ENCODE data around the gene DENND4A. TPM values are rescaled to one million over a fixed set of nuclear protein-coding genes. Genes with fewer than 3 reads are reported as not detected.

The DENND4A gene
- total and polyA plus RNA-seq, 9 of the 15 experiments (the other 6 are each of a cell fraction or from before 2014, with no cell fraction given), result 6.8 to 32.3 (median 19.9) TPM

DNA sequence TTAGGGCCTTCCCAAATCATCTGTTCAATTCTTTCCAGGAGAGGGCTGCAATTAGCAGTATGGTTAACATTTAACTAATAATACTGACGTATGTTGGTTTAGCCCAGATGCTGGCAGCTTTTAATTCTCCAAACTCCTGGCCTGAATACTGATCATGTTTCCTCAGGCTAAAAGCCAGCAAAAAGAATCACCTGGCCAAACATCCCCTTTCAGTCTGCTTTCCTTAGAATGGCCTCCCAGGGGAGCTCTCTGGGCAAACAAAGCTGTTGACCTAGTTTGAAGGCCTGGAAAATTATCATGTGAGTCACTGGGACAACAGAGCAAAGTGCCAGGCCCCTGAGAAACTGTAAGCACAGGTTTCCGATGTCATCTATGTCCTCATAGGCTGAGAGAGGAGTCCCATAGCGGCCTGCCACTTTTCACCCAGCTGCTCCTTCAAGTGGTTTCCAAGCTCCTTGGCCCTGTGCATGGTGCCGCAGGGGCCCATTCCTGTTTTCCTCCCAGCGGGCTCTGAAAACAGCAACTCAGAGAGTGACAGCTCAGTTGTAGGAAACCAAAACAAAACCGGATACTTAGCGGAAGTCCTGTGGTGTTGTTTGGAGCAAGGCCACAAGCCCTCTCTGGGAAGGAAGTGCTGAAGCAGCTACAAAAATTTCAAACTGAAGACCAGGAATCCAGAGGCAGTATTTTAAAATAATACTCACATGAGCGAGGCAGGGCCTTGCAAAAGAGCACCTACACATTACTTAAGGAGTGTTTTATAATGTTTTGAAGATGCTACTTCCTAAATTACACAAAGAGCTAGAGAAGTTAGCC is 40.7 kb upstream of the DENND4A start (continued):
- TF ChIP-seq, protein P1, sequence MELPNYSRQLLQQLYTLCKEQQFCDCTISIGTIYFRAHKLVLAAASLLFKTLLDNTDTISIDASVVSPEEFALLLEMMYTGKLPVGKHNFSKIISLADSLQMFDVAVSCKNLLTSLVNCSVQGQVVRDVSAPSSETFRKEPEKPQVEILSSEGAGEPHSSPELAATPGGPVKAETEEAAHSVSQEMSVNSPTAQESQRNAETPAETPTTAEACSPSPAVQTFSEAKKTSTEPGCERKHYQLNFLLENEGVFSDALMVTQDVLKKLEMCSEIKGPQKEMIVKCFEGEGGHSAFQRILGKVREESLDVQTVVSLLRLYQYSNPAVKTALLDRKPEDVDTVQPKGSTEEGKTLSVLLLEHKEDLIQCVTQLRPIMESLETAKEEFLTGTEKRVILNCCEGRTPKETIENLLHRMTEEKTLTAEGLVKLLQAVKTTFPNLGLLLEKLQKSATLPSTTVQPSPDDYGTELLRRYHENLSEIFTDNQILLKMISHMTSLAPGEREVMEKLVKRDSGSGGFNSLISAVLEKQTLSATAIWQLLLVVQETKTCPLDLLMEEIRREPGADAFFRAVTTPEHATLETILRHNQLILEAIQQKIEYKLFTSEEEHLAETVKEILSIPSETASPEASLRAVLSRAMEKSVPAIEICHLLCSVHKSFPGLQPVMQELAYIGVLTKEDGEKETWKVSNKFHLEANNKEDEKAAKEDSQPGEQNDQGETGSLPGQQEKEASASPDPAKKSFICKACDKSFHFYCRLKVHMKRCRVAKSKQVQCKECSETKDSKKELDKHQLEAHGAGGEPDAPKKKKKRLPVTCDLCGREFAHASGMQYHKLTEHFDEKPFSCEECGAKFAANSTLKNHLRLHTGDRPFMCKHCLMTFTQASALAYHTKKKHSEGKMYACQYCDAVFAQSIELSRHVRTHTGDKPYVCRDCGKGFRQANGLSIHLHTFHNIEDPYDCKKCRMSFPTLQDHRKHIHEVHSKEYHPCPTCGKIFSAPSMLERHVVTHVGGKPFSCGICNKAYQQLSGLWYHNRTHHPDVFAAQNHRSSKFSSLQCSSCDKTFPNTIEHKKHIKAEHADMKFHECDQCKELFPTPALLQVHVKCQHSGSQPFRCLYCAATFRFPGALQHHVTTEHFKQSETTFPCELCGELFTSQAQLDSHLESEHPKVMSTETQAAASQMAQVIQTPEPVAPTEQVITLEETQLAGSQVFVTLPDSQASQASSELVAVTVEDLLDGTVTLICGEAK (IDR thresholded peaks at IDR 0.05), result 0 out of 2 replicates have a peak, but pooled peaks have one; percentile 51
- TF ChIP-seq, protein P1 (CRISPR knock-in tag; IDR thresholded peaks at IDR 0.05), result no peak
- TF ChIP-seq MLX (CRISPR knock-in tag; conservative IDR thresholded peaks at IDR 0.05) (no peak), ARID1B (IDR thresholded peaks at IDR 0.05) (peak; percentile 50; the same call in 1 of the 2 replicates), XRCC3 (IDR thresholded peaks at IDR 0.05) (no peak), RBM25 (IDR thresholded peaks at IDR 0.05; ENCODE audit: low read depth, low read length, severe bottlenecking) (no peak), NR3C1 (CRISPR knock-in tag; IDR thresholded peaks at IDR 0.05) (no peak), FOXO4 (CRISPR knock-in tag; IDR thresholded peaks at IDR 0.05) (no peak)
- TF ChIP-seq, protein P2, sequence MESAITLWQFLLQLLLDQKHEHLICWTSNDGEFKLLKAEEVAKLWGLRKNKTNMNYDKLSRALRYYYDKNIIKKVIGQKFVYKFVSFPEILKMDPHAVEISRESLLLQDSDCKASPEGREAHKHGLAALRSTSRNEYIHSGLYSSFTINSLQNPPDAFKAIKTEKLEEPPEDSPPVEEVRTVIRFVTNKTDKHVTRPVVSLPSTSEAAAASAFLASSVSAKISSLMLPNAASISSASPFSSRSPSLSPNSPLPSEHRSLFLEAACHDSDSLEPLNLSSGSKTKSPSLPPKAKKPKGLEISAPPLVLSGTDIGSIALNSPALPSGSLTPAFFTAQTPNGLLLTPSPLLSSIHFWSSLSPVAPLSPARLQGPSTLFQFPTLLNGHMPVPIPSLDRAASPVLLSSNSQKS (CRISPR knock-in tag; IDR thresholded peaks at IDR 0.05), result no peak
- TF ChIP-seq, protein P3, sequence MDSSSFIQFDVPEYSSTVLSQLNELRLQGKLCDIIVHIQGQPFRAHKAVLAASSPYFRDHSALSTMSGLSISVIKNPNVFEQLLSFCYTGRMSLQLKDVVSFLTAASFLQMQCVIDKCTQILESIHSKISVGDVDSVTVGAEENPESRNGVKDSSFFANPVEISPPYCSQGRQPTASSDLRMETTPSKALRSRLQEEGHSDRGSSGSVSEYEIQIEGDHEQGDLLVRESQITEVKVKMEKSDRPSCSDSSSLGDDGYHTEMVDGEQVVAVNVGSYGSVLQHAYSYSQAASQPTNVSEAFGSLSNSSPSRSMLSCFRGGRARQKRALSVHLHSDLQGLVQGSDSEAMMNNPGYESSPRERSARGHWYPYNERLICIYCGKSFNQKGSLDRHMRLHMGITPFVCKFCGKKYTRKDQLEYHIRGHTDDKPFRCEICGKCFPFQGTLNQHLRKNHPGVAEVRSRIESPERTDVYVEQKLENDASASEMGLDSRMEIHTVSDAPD (CRISPR knock-in tag; IDR thresholded peaks at IDR 0.05), result peak; percentile 4; the same call in 1 of the 2 replicates
- TF ChIP-seq, protein P4, sequence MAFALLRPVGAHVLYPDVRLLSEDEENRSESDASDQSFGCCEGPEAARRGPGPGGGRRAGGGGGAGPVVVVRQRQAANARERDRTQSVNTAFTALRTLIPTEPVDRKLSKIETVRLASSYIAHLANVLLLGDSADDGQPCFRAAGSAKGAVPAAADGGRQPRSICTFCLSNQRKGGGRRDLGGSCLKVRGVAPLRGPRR (CRISPR knock-in tag; IDR thresholded peaks at IDR 0.05), result no peak
